ENCODE data around the gene PSMD9. TPM values are rescaled to one million over a fixed set of nuclear protein-coding genes. Genes with fewer than 3 reads are reported as not detected.

Gene PSMD9
- total RNA-seq, 1 donor: 28.9 TPM

GRCh38 chr12:121955258-121956237, 67.0 kb downstream of the PSMD9 start:
- no peak for DNase-seq (ENCODE audit: low read depth)
- H3K4me3 ChIP-seq (ENCODE audit: low read depth, low read length): no peak overlapping the region
- TF ChIP-seq CTCF (IDR thresholded peaks at IDR 0.05; ENCODE audit: insufficient read depth, low read depth, low read length): peak; percentile 69

GRCh38 chr12:121957861-121958515, 69.4 kb downstream of the PSMD9 start:
- H3K4me3 ChIP-seq (ENCODE audit: low read depth, low read length): no peak overlapping the region
- no peak for TF ChIP-seq CTCF (IDR thresholded peaks at IDR 0.05; ENCODE audit: insufficient read depth, low read depth, low read length)
- DNase-seq (ENCODE audit: low read depth): no peak

GRCh38 chr12:121958541-121959240, 70.1 kb downstream of the PSMD9 start:
- TF ChIP-seq CTCF (IDR thresholded peaks at IDR 0.05; ENCODE audit: insufficient read depth, low read depth, low read length): no peak
- no peak overlapping the region for H3K4me3 ChIP-seq (ENCODE audit: low read depth, low read length)
- peak; percentile 70 for DNase-seq (ENCODE audit: low read depth)

- DNase-seq (ENCODE audit: low read depth): no peak
- no peak for TF ChIP-seq CTCF (IDR thresholded peaks at IDR 0.05; ENCODE audit: insufficient read depth, low read depth, low read length)
- no peak overlapping the region for H3K4me3 ChIP-seq (ENCODE audit: low read depth, low read length)
Measured at GRCh38 chr12:121960541-121960940, 72.0 kb downstream of the PSMD9 start.

- no peak overlapping the region for H3K4me3 ChIP-seq (ENCODE audit: low read depth, low read length)
- no peak for DNase-seq (ENCODE audit: low read depth)
- no peak for TF ChIP-seq CTCF (IDR thresholded peaks at IDR 0.05; ENCODE audit: insufficient read depth, low read depth, low read length)
Measured at GRCh38 chr12:121961195-121961879, 72.7 kb downstream of the PSMD9 start.

GRCh38 chr12:121963341-121964018, 74.9 kb downstream of the PSMD9 start:
- no peak for TF ChIP-seq CTCF (IDR thresholded peaks at IDR 0.05; ENCODE audit: insufficient read depth, low read depth, low read length)
- no peak for DNase-seq (ENCODE audit: low read depth)
- no peak overlapping the region for H3K4me3 ChIP-seq (ENCODE audit: low read depth, low read length)

Data from fibroblast of villous mesenchyme (primary cell).